Neutrophil (primary cell): Measurements from ENCODE around the gene COP1.

Source experiments
- H3K27ac ChIP-seq: fragments of 200-600 bp; sonication (generic); 2 replicates; pipeline ENCODE4 v1.5.1; 2016; ENCODE audit warnings: mild to moderate bottlenecking, moderate library complexity
- H3K27me3 ChIP-seq: fragments of 200-600 bp; sonication (generic); 2 replicates; pipeline ENCODE4 v1.6.0; 2016; ENCODE audit warnings: mild to moderate bottlenecking
- H3K36me3 ChIP-seq: fragments of 200-600 bp; sonication (generic); 2 replicates; pipeline ENCODE4 v1.5.1; 2017
- H3K4me1 ChIP-seq, 2 experiments: fragments of 200-600 bp in 1 of 2; sonication (generic) in 1 of 2; 1 replicate in 1 of 2; 2 replicates in 1 of 2; pipeline versions ENCODE4 v1.5.1 to v1.6.1; 2013 to 2016; ENCODE audit warnings: low read depth in 1 of 2, low read length in 1 of 2, mild to moderate bottlenecking in 1 of 2, moderate library complexity in 1 of 2; ENCODE audit not compliant: control insufficient read depth in 1 of 2, insufficient read depth in 1 of 2
- H3K4me3 ChIP-seq, 2 experiments: fragments of 200-600 bp in 1 of 2; sonication (generic) in 1 of 2; 1 replicate in 1 of 2; 2 replicates in 1 of 2; pipeline ENCODE4 v1.5.1; 2013 to 2016; ENCODE audit warnings: low read depth in 1 of 2, low read length in 1 of 2, mild to moderate bottlenecking in 1 of 2, moderate library complexity in 1 of 2
- H3K9me3 ChIP-seq: fragments of 200-600 bp; sonication (generic); 2 replicates; pipeline ENCODE4 v1.5.1; 2016
- CTCF ChIP-seq: fragments of 200-600 bp; sonication (generic); IDR thresholded peaks from 2 replicates; pipeline ENCODE4 v1.5.1; 2016; ENCODE audit warnings: antibody characterized with exemption

COP1 gene

GRCh38 chr1:176165573-176165972, 41.5 kb downstream of the COP1 start:
- Histone ChIP-seq H3K27ac (no peak overlapping the region), H3K27me3 (no peaks in the 10 kb centered on the region), H3K4me3 (no peak overlapping the region), H3K36me3 (peaks cover 61% of the 10 kb centered on the region), H3K9me3 (no peaks in the 10 kb centered on the region), H3K4me1 (no peaks in the 10 kb centered on the region)
- TF ChIP-seq CTCF: no peak

- no peaks in the 10 kb centered on the region for H3K27me3 ChIP-seq
- H3K9me3 ChIP-seq: no peaks in the 10 kb centered on the region
- H3K27ac ChIP-seq: no peak overlapping the region
- no peak for TF ChIP-seq CTCF
- H3K36me3 ChIP-seq: peaks cover 48% of the 10 kb centered on the region
- H3K4me1 ChIP-seq: no peaks in the 10 kb centered on the region
- H3K4me3 ChIP-seq: no peak overlapping the region
These were observed 42.9 kb downstream of the COP1 start for GRCh38 chr1:176164014-176164678.

- Histone ChIP-seq H3K4me1 (no peaks in the 10 kb centered on the region), H3K36me3 (peaks cover 36% of the 10 kb centered on the region), H3K9me3 (no peaks in the 10 kb centered on the region), H3K27ac (no peak overlapping the region), H3K27me3 (no peaks in the 10 kb centered on the region), H3K4me3 (no peak overlapping the region)
- TF ChIP-seq CTCF: no peak
These were observed 47.1 kb downstream of the COP1 start for GRCh38 chr1:176159993-176160392.

- peaks cover 42% of the 10 kb centered on the region for H3K36me3 ChIP-seq
These were observed 49.1 kb downstream of the COP1 start for GRCh38 chr1:176157995-176158394.

GRCh38 chr1:176149939-176150807, 56.9 kb downstream of the COP1 start:
- H3K9me3 ChIP-seq: no peaks in the 10 kb centered on the region
- H3K27ac ChIP-seq: no peak overlapping the region
- TF ChIP-seq CTCF: no peak
- H3K4me3 ChIP-seq: no peak overlapping the region
- no peaks in the 10 kb centered on the region for H3K4me1 ChIP-seq
- no peaks in the 10 kb centered on the region for H3K27me3 ChIP-seq
- H3K36me3 ChIP-seq: peaks cover 63% of the 10 kb centered on the region

More at GRCh38 chr1:176157995-176158394, 49.1 kb downstream of the COP1 start:
- TF ChIP-seq CTCF: no peak
- no peak overlapping the region for H3K27ac ChIP-seq
- H3K9me3 ChIP-seq: no peaks in the 10 kb centered on the region
- no peaks in the 10 kb centered on the region for H3K4me1 ChIP-seq
- H3K27me3 ChIP-seq: no peaks in the 10 kb centered on the region
- H3K4me3 ChIP-seq: no peak overlapping the region
